ENCODE results near the gene IFT27.

DNA sequence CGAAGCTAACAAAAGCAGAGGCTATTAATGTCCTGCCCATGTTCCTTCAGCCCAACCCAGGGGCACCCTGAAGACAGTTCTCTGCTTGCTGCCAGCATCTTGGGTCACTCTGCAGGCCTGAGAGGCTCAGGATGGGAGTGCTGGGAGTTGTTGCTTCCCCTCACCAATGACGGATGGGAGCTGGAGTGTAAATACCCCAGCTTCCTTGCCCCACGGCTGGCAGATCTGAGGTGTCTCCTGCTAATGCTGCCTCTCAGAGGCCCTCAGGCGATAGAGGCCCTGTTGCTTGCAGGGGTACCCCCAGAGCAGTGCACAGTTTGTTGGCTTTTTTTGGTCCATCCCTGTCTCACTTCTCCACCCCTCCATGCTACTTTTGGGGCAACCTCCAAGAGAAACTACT lies 32.9 kb downstream of the IFT27 start:
- TF ChIP-seq, protein P1, sequence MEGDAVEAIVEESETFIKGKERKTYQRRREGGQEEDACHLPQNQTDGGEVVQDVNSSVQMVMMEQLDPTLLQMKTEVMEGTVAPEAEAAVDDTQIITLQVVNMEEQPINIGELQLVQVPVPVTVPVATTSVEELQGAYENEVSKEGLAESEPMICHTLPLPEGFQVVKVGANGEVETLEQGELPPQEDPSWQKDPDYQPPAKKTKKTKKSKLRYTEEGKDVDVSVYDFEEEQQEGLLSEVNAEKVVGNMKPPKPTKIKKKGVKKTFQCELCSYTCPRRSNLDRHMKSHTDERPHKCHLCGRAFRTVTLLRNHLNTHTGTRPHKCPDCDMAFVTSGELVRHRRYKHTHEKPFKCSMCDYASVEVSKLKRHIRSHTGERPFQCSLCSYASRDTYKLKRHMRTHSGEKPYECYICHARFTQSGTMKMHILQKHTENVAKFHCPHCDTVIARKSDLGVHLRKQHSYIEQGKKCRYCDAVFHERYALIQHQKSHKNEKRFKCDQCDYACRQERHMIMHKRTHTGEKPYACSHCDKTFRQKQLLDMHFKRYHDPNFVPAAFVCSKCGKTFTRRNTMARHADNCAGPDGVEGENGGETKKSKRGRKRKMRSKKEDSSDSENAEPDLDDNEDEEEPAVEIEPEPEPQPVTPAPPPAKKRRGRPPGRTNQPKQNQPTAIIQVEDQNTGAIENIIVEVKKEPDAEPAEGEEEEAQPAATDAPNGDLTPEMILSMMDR (IDR thresholded peaks at IDR 0.05; ENCODE audit: low read depth, low read length): no peak
- TF ChIP-seq POLR2A (IDR thresholded peaks at IDR 0.05; ENCODE audit: extremely low read depth, insufficient read length): no peak
